Upper lobe of right lung (tissue), 1 donor: ENCODE data around the gene RAB17. TPM values are rescaled to one million over a fixed set of nuclear protein-coding genes. Genes with fewer than 3 reads are reported as not detected.

Source experiments
- ATAC-seq: fragments of 200-7000 bp; cut with Tn5 transposase; one replicate; pipeline ENCODE4 v1.9.1; 2020; ENCODE audit warnings: mild to moderate bottlenecking, moderate library complexity
- DNase-seq: peaks from one replicate; pipeline ENCODE4 v3.0.0-alpha.2; 2020
- H3K27ac ChIP-seq: fragments of 200-600 bp; one replicate; pipeline ENCODE4 v1.8.0; 2022
- H3K27me3 ChIP-seq: fragments of 200-600 bp; one replicate; pipeline ENCODE4 v1.8.0; 2022; ENCODE audit warnings: mild to moderate bottlenecking
- H3K36me3 ChIP-seq: fragments of 200-600 bp; one replicate; pipeline ENCODE4 v1.8.0; 2022
- H3K4me1 ChIP-seq: fragments of 200-600 bp; one replicate; pipeline ENCODE4 v1.8.0; 2022
- H3K4me3 ChIP-seq: fragments of 200-600 bp; one replicate; pipeline ENCODE4 v1.8.0; 2022; ENCODE audit warnings: mild to moderate bottlenecking
- H3K9me3 ChIP-seq: fragments of 200-600 bp; one replicate; pipeline ENCODE4 v1.8.0; 2022
- CTCF ChIP-seq: fragments of 200-600 bp; IDR thresholded peaks from one replicate; pipeline ENCODE4 v1.8.0; 2022; ENCODE audit warnings: antibody characterized with exemption
- intact Hi-C: fragments of 100-400 bp; cut with DNase I; formaldehyde crosslinking; loops from one replicate; pipeline ENCODE4 v1.11.0; 2022
- total RNA-seq: library from RNA; stranded (reverse); fragmentation: NEBNext Ultra II Directional; extraction: Animal tissue kit (Norgen Biotek cat#: 25700); gene quantifications from one replicate; pipeline ENCODE4 v1.2.1, GENCODE V29; 2021
- donor health status: DM: no; HTN: yes; CAD: no; lungs with severe emphysema.

The RAB17 gene
- total RNA-seq, 1 donor from 2014 or later: 50.9 TPM

- peaks cover 32% of the 10 kb centered on the region for H3K36me3 ChIP-seq
Measured at GRCh38 chr2:237532160-237532559, 58.4 kb downstream of the RAB17 start.

GRCh38 chr2:237530472-237531433 is 59.8 kb downstream of the RAB17 start:
- H3K4me1 ChIP-seq: no peaks in the 10 kb centered on the region
- H3K4me3 ChIP-seq: no peak overlapping the region
- no peaks in the 10 kb centered on the region for H3K27me3 ChIP-seq
- no peak for TF ChIP-seq CTCF
- no peaks in the 10 kb centered on the region for H3K9me3 ChIP-seq
- intact Hi-C loops: no loop called here
- no peak overlapping the region for H3K27ac ChIP-seq
- peaks cover 30% of the 10 kb centered on the region for H3K36me3 ChIP-seq
- ATAC-seq (peak; percentile 51), DNase-seq (no peak)

More at GRCh38 chr2:237532160-237532559, 58.4 kb downstream of the RAB17 start:
- no peaks in the 10 kb centered on the region for H3K4me1 ChIP-seq
- H3K27me3 ChIP-seq: no peaks in the 10 kb centered on the region
- H3K27ac ChIP-seq: no peak overlapping the region
- no peaks in the 10 kb centered on the region for H3K9me3 ChIP-seq
- no peak for TF ChIP-seq CTCF
- no peak for DNase-seq
- H3K4me3 ChIP-seq: no peak overlapping the region
- ATAC-seq: no peak
- intact Hi-C loops: no loop called here

GRCh38 chr2:237529452-237530402 is 60.8 kb downstream of the RAB17 start:
- Histone ChIP-seq H3K27me3 (no peaks in the 10 kb centered on the region), H3K36me3 (peaks cover 29% of the 10 kb centered on the region), H3K27ac (no peak overlapping the region), H3K4me1 (no peaks in the 10 kb centered on the region), H3K4me3 (no peak overlapping the region), H3K9me3 (no peaks in the 10 kb centered on the region)
- no peak for DNase-seq
- intact Hi-C loops: no loop called here
- no peak for TF ChIP-seq CTCF
- peak; percentile 76 for ATAC-seq

- no peak for TF ChIP-seq CTCF
- Histone ChIP-seq H3K36me3 (peaks cover 29% of the 10 kb centered on the region), H3K27ac (no peak overlapping the region), H3K27me3 (no peaks in the 10 kb centered on the region), H3K4me1 (no peaks in the 10 kb centered on the region), H3K4me3 (no peak overlapping the region), H3K9me3 (no peaks in the 10 kb centered on the region)
- intact Hi-C loops: no loop called here
- no peak for ATAC-seq
- no peak for DNase-seq
Measured at GRCh38 chr2:237527766-237528165, 62.8 kb downstream of the RAB17 start.

- Histone ChIP-seq H3K36me3 (peaks cover 26% of the 10 kb centered on the region), H3K27me3 (no peaks in the 10 kb centered on the region), H3K27ac (no peak overlapping the region), H3K4me1 (no peaks in the 10 kb centered on the region), H3K9me3 (no peaks in the 10 kb centered on the region), H3K4me3 (no peak overlapping the region)
- intact Hi-C loops: no loop called here
- no peak for DNase-seq
- no peak for TF ChIP-seq CTCF
- ATAC-seq: no peak
Measured at GRCh38 chr2:237527233-237527632, 63.3 kb downstream of the RAB17 start.
